Subcutaneous adipose tissue (tissue), 4 donors: ENCODE measurements around the gene NAPB. TPM values are rescaled to one million over a fixed set of nuclear protein-coding genes. Genes with fewer than 3 reads are reported as not detected.

Source experiments
- CTCF ChIP-seq: fragments of 450-650 bp; IDR thresholded peaks from one replicate; pipeline ENCODE4 v1.5.1; 2016; ENCODE audit warnings: low read depth, mild to moderate bottlenecking, control low read depth, antibody characterized with exemption, moderate library complexity
- total RNA-seq, 4 donors: library from RNA; depleted of rRNA; stranded (reverse); fragments of >200 nt; gene quantifications; one replicate each; pipeline ENCODE4 v1.1.0, GENCODE V29; 2016

NAPB gene
- total RNA-seq, 4 donors from 2014 or later = 12.4 to 15.6 (median 13.6) TPM

- TF ChIP-seq CTCF = no peak
These were observed 62.8 kb downstream of the NAPB start for GRCh38 chr20:23358563-23358906.

- no peak for TF ChIP-seq CTCF
These were observed 63.3 kb downstream of the NAPB start for GRCh38 chr20:23357767-23358562.

GRCh38 chr20:23356203-23356602, 65.1 kb downstream of the NAPB start:
- no peak for TF ChIP-seq CTCF

- TF ChIP-seq CTCF = no peak
These were observed 70.1 kb downstream of the NAPB start for GRCh38 chr20:23350904-23351838.

GRCh38 chr20:23350196-23350903, 70.9 kb downstream of the NAPB start, which contains the start of gene NXT1:
Gene NXT1 (plus strand): TSS chr20:23350791. CDS start chr20:23354042, 3,251 bp downstream.
- TF ChIP-seq CTCF = no peak

- no peak for TF ChIP-seq CTCF
These were observed 71.7 kb downstream of the NAPB start for GRCh38 chr20:23349338-23350195.
